HL-60 (cell line): ENCODE results near the gene STK33.

Experiments used
- GABPA ChIP-seq: IDR thresholded peaks from 2 replicates; pipeline ENCODE4 v1.6.1; 2012; ENCODE audit warnings: low read depth
- POLR2AphosphoS5 ChIP-seq: IDR thresholded peaks from 2 replicates; pipeline ENCODE4 v1.6.1; 2012; ENCODE audit warnings: low read depth
- SPI1 ChIP-seq: IDR thresholded peaks from 2 replicates; pipeline ENCODE4 v1.6.1; 2012; ENCODE audit warnings: low read depth, mild to moderate bottlenecking, borderline replicate concordance
- TF ChIP-seq, protein P1 (sequence below): IDR thresholded peaks from one replicate; pipeline ENCODE4 v1.5.1; 2011; ENCODE audit warnings: low read length, control low read depth, inconsistent platforms; ENCODE audit not compliant: insufficient read depth

DNA sequence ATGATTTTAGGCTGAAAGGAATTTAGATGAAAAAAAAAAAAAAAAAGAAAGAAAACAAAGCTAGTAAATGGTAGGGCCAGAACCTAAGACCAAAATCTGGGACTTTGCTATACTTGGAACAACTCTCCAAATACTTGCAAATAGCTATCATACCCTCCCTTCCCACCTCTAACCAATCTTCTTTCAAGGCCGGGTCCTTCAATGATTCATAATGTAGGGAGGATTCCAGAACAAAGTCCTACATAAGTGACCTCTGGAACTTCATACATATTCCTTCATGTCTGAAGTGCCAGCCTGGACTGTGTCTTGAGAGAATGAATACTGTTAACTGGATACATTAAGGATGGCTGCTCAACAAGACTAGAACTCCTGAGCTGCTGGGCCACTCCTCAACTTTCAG, 9.9 kb downstream of the STK33 start:
- TF ChIP-seq, protein P1, sequence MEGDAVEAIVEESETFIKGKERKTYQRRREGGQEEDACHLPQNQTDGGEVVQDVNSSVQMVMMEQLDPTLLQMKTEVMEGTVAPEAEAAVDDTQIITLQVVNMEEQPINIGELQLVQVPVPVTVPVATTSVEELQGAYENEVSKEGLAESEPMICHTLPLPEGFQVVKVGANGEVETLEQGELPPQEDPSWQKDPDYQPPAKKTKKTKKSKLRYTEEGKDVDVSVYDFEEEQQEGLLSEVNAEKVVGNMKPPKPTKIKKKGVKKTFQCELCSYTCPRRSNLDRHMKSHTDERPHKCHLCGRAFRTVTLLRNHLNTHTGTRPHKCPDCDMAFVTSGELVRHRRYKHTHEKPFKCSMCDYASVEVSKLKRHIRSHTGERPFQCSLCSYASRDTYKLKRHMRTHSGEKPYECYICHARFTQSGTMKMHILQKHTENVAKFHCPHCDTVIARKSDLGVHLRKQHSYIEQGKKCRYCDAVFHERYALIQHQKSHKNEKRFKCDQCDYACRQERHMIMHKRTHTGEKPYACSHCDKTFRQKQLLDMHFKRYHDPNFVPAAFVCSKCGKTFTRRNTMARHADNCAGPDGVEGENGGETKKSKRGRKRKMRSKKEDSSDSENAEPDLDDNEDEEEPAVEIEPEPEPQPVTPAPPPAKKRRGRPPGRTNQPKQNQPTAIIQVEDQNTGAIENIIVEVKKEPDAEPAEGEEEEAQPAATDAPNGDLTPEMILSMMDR, result no peak
- TF ChIP-seq POLR2AphosphoS5 (no peak), SPI1 (no peak), GABPA (no peak)
